Neural progenitor cell (in vitro differentiated cells): ENCODE data around the gene HINFP. TPM values are rescaled to one million over a fixed set of nuclear protein-coding genes. Genes with fewer than 3 reads are reported as not detected.

ENCODE experiments used
- DNase-seq: peaks from one replicate; pipeline ENCODE4 v3.0.0-alpha.2; 2016; ENCODE audit warnings: low spot score
- H2AFZ ChIP-seq: fragments of 200-600 bp; sonication (generic); replicated peaks from 2 replicates; pipeline ENCODE4 v1.6.1; 2016; ENCODE audit warnings: antibody characterized with exemption
- H3F3A ChIP-seq: fragments of 200-600 bp; sonication (generic); 2 replicates; pipeline ENCODE4 v1.6.1; 2016; ENCODE audit warnings: antibody characterized with exemption, low read depth
- H3K27ac ChIP-seq: fragments of 200-600 bp; sonication (generic); 2 replicates; pipeline ENCODE4 v1.5.1; 2016; ENCODE audit warnings: mild to moderate bottlenecking
- H3K27me3 ChIP-seq: fragments of 200-600 bp; sonication (generic); 2 replicates; pipeline ENCODE4 v1.6.1; 2016; ENCODE audit warnings: mild to moderate bottlenecking, moderate library complexity
- H3K36me3 ChIP-seq: fragments of 200-600 bp; sonication (generic); 2 replicates; pipeline ENCODE4 v1.5.1; 2016
- H3K4me1 ChIP-seq: fragments of 200-600 bp; sonication (generic); 2 replicates; pipeline ENCODE4 v1.6.1; 2016; ENCODE audit warnings: mixed run types
- H3K4me2 ChIP-seq: fragments of 200-600 bp; sonication (generic); 2 replicates; pipeline ENCODE4 v1.6.1; 2016
- H3K4me3 ChIP-seq: fragments of 200-600 bp; sonication (generic); 2 replicates; pipeline ENCODE4 v1.5.1; 2016
- H3K79me2 ChIP-seq: fragments of 200-600 bp; sonication (generic); 2 replicates; pipeline ENCODE4 v1.6.1; 2016; ENCODE audit warnings: low read depth
- H3K9ac ChIP-seq: fragments of 200-600 bp; sonication (generic); 2 replicates; pipeline ENCODE4 v1.6.1; 2016
- H3K9me3 ChIP-seq: fragments of 200-600 bp; sonication (generic); 2 replicates; pipeline ENCODE4 v1.5.1; 2016; ENCODE audit warnings: low read depth
- H4K20me1 ChIP-seq: fragments of 200-600 bp; sonication (generic); 2 replicates; pipeline ENCODE4 v1.6.1; 2016; ENCODE audit warnings: low read depth
- H3K27ac Mint-ChIP-seq: 3 replicates; pipeline ENCODE4 v1.8.0; 2021; ENCODE audit warnings: mixed read lengths
- H3K27me3 Mint-ChIP-seq: 2 replicates; pipeline ENCODE4 v1.8.0; 2022; ENCODE audit warnings: low read depth, mild to moderate bottlenecking, inconsistent platforms, moderate library complexity, mixed read lengths; ENCODE audit not compliant: insufficient read depth
- H3K36me3 Mint-ChIP-seq: 3 replicates; pipeline ENCODE4 v1.8.0; 2021; ENCODE audit warnings: mixed read lengths
- H3K4me1 Mint-ChIP-seq: 3 replicates; pipeline ENCODE4 v1.8.0; 2021; ENCODE audit warnings: mixed read lengths
- H3K4me3 Mint-ChIP-seq: 3 replicates; pipeline ENCODE4 v1.8.0; 2021; ENCODE audit warnings: mild to moderate bottlenecking, moderate library complexity, mixed read lengths
- H3K9me3 Mint-ChIP-seq: 3 replicates; pipeline ENCODE4 v1.8.0; 2020; ENCODE audit warnings: mixed read lengths
- CTCF ChIP-seq: fragments of 200-600 bp; sonication (generic); IDR thresholded peaks from 2 replicates; pipeline ENCODE4 v1.5.1; 2017; ENCODE audit warnings: antibody characterized with exemption, mild to moderate bottlenecking
- EZH2 ChIP-seq: fragments of 200-600 bp; sonication (generic); IDR thresholded peaks from 2 replicates; pipeline ENCODE4 v1.6.1; 2017; ENCODE audit warnings: antibody characterized with exemption, mild to moderate bottlenecking, moderate library complexity
- EZH2phosphoT487 ChIP-seq: fragments of 200-600 bp; sonication (generic); IDR thresholded peaks from 2 replicates; pipeline ENCODE4 v1.6.1; 2017; ENCODE audit warnings: antibody characterized with exemption
- total RNA-seq: library from RNA; depleted of rRNA; stranded (reverse); fragments of >200 nt; gene quantifications from 2 replicates; pipeline ENCODE4 v1.2.3, GENCODE V29; 2015; ENCODE audit warnings: low replicate concordance

Gene HINFP
- total RNA-seq, 1 donor from 2014 or later, result 32.5 TPM

- H3K79me2 ChIP-seq, result peaks cover 2% of the 10 kb centered on the region
- H3K4me1 ChIP-seq, result peaks cover 7% of the 10 kb centered on the region
- H3K4me2 ChIP-seq, result no peak overlapping the region
- H4K20me1 ChIP-seq, result no peaks in the 10 kb centered on the region
- Mint-ChIP-seq H3K4me1 (peaks cover 10% of the 10 kb centered on the region), H3K9me3 (no peaks in the 10 kb centered on the region), H3K27ac (no peak overlapping the region), H3K27me3 (peaks cover 3% of the 10 kb centered on the region), H3K36me3 (peaks cover 5% of the 10 kb centered on the region), H3K4me3 (no peak overlapping the region)
- no peak overlapping the region for H3K27ac ChIP-seq
- TF ChIP-seq EZH2phosphoT487, result no peak
- no peak for TF ChIP-seq CTCF
- no peak for TF ChIP-seq EZH2
- H3K9me3 ChIP-seq, result no peaks in the 10 kb centered on the region
- H3K4me3 ChIP-seq, result no peak overlapping the region
- no peak for DNase-seq
- H3K27me3 ChIP-seq, result no peaks in the 10 kb centered on the region
- H3F3A ChIP-seq, result peaks cover 16% of the 10 kb centered on the region
- H2AFZ ChIP-seq, result no peak overlapping the region
- no peaks in the 10 kb centered on the region for H3K36me3 ChIP-seq
- no peak overlapping the region for H3K9ac ChIP-seq
These were observed 4.8 kb upstream of the HINFP start for GRCh38 chr11:119116601-119117000.

GRCh38 chr11:119117004-119117706 lies 4.2 kb upstream of the HINFP start:
- no peak for DNase-seq

GRCh38 chr11:119118227-119118626 lies 3.2 kb upstream of the HINFP start:
- no peaks in the 10 kb centered on the region for H3K9me3 Mint-ChIP-seq
- no peaks in the 10 kb centered on the region for H3K27me3 ChIP-seq
- no peak for DNase-seq
- H3K36me3 ChIP-seq, result no peaks in the 10 kb centered on the region
- no peaks in the 10 kb centered on the region for H3K9me3 ChIP-seq
- peaks cover 3% of the 10 kb centered on the region for H3K27me3 Mint-ChIP-seq
- H3K9ac ChIP-seq, result no peak overlapping the region
- H2AFZ ChIP-seq, result no peak overlapping the region
- TF ChIP-seq CTCF, result no peak
- TF ChIP-seq EZH2, result no peak
- TF ChIP-seq EZH2phosphoT487, result no peak
- H3K27ac Mint-ChIP-seq, result no peak overlapping the region
- no peak overlapping the region for H3K4me3 ChIP-seq
- H3F3A ChIP-seq, result peaks cover 16% of the 10 kb centered on the region
- no peak overlapping the region for H3K4me2 ChIP-seq
- H3K79me2 ChIP-seq, result peaks cover 18% of the 10 kb centered on the region
- H3K36me3 Mint-ChIP-seq, result peaks cover 7% of the 10 kb centered on the region
- H3K4me1 Mint-ChIP-seq, result peaks cover 19% of the 10 kb centered on the region
- H3K27ac ChIP-seq, result no peak overlapping the region
- H3K4me1 ChIP-seq, result peaks cover 12% of the 10 kb centered on the region
- H4K20me1 ChIP-seq, result peaks cover 12% of the 10 kb centered on the region
- no peak overlapping the region for H3K4me3 Mint-ChIP-seq

More at GRCh38 chr11:119117004-119117706, 4.2 kb upstream of the HINFP start:
- Histone ChIP-seq H3K4me3 (no peak overlapping the region), H3K27ac (no peak overlapping the region), H2AFZ (no peak overlapping the region), H3K9me3 (no peaks in the 10 kb centered on the region), H4K20me1 (peaks cover 5% of the 10 kb centered on the region), H3F3A (peaks cover 16% of the 10 kb centered on the region), H3K4me2 (no peak overlapping the region), H3K36me3 (no peaks in the 10 kb centered on the region), H3K9ac (no peak overlapping the region), H3K79me2 (peaks cover 8% of the 10 kb centered on the region), H3K27me3 (no peaks in the 10 kb centered on the region), H3K4me1 (peaks cover 7% of the 10 kb centered on the region)
- H3K9me3 Mint-ChIP-seq, result no peaks in the 10 kb centered on the region
- H3K27me3 Mint-ChIP-seq, result peaks cover 3% of the 10 kb centered on the region
- TF ChIP-seq EZH2phosphoT487 (no peak), CTCF (no peak), EZH2 (no peak)
- peaks cover 13% of the 10 kb centered on the region for H3K4me1 Mint-ChIP-seq
- H3K36me3 Mint-ChIP-seq, result peaks cover 5% of the 10 kb centered on the region
- H3K27ac Mint-ChIP-seq, result no peak overlapping the region
- H3K4me3 Mint-ChIP-seq, result no peak overlapping the region
